TTC549 (cell line): ENCODE measurements around the gene OR4D6.
"Not testable (repeated sequence)": the region's sequence is repeated elsewhere in the genome, so short reads cannot be mapped to it uniquely, and the experiment has no call there.

Experiments
- FAIRE-seq: peaks from 2 replicates; lab custom pipeline; 2012; peaks lifted over from hg19 to GRCh38; lab: Jason Lieb, UNC

Gene OR4D6

GRCh38 chr11:59456661-59457060, at the start of gene OR4D6:
Gene OR4D6 (plus strand): TSS chr11:59456961. CDS start chr11:59456961, 0 bp downstream.
- no peak for FAIRE-seq

- no peak for FAIRE-seq
These were observed 43.1 kb upstream of the OR4D6 start for GRCh38 chr11:59413646-59414045.

- no peak for FAIRE-seq
These were observed 41.6 kb upstream of the OR4D6 start for GRCh38 chr11:59415111-59415510.

GRCh38 chr11:59416613-59417012, 40.1 kb upstream of the OR4D6 start:
- FAIRE-seq: no peak

- no peak for FAIRE-seq
These were observed 39.7 kb upstream of the OR4D6 start for GRCh38 chr11:59417023-59417422.

GRCh38 chr11:59418156-59418555, 38.6 kb upstream of the OR4D6 start:
- no peak for FAIRE-seq

GRCh38 chr11:59423835-59424234, 32.9 kb upstream of the OR4D6 start:
- no peak for FAIRE-seq

- no peak for FAIRE-seq
These were observed 31.6 kb upstream of the OR4D6 start for GRCh38 chr11:59425131-59425530.

- no peak for FAIRE-seq
These were observed 30.2 kb upstream of the OR4D6 start, which contains the start of gene OR5A2 for GRCh38 chr11:59426361-59427067. Gene OR5A2 (minus strand): TSS chr11:59426413. CDS start chr11:59422953, 3,460 bp downstream.

GRCh38 chr11:59427068-59427382, 29.7 kb upstream of the OR4D6 start:
- FAIRE-seq: no peak

- peak; percentile 65 for FAIRE-seq
These were observed 26.7 kb upstream of the OR4D6 start for GRCh38 chr11:59429924-59430516.

GRCh38 chr11:59436169-59436568, 20.6 kb upstream of the OR4D6 start, which contains the start of gene OR5A1:
Gene OR5A1 (plus strand): TSS chr11:59436469. CDS start chr11:59443169, 6,700 bp downstream.
- no peak for FAIRE-seq

- no peak for FAIRE-seq
These were observed 19.0 kb upstream of the OR4D6 start for GRCh38 chr11:59437770-59438169.

GRCh38 chr11:59445624-59446023, 11.1 kb upstream of the OR4D6 start:
- FAIRE-seq: not testable (repeated sequence)

- no peak for FAIRE-seq
These were observed 8.3 kb upstream of the OR4D6 start for GRCh38 chr11:59448484-59448883.

GRCh38 chr11:59459916-59460315, 3.2 kb downstream of the OR4D6 start:
- FAIRE-seq: no peak

- FAIRE-seq: no peak
These were observed 6.5 kb downstream of the OR4D6 start for GRCh38 chr11:59463190-59463641.

- no peak for FAIRE-seq
These were observed 16.3 kb downstream of the OR4D6 start, which contains the start of gene OR4D10 for GRCh38 chr11:59473015-59473414. Gene OR4D10 (plus strand): TSS chr11:59473315. CDS start chr11:59477430, 4,115 bp downstream.

- FAIRE-seq: no peak
These were observed 18.4 kb downstream of the OR4D6 start for GRCh38 chr11:59475176-59475575.

- no peak for FAIRE-seq
These were observed 23.1 kb downstream of the OR4D6 start for GRCh38 chr11:59479906-59480305.

GRCh38 chr11:59480359-59480758, 23.6 kb downstream of the OR4D6 start:
- FAIRE-seq: no peak

- no peak for FAIRE-seq
These were observed 45.2 kb downstream of the OR4D6 start for GRCh38 chr11:59501931-59502330.

GRCh38 chr11:59503276-59503675, 46.5 kb downstream of the OR4D6 start, which contains the start of gene OR4D11:
Gene OR4D11 (plus strand): TSS chr11:59503576. CDS start chr11:59503576, 0 bp downstream.
- no peak for FAIRE-seq
